UCSD-AML1 (cell line): ENCODE results near the gene DQX1.
"Not testable (repeated sequence)": the region's sequence is repeated elsewhere in the genome, so short reads cannot be mapped to it uniquely, and the experiment has no call there.

ENCODE experiments used
- DNase-seq: peaks from one replicate; lab custom pipeline; 2025; ENCODE audit not compliant: unreplicated experiment; lab: John Stamatoyannopoulos, UW

Gene DQX1

GRCh38 chr2:74470742-74471141 lies 55.3 kb downstream of the DQX1 start:
- not testable (repeated sequence) for DNase-seq
